HCT116 (cell line): ENCODE measurements around the gene PDK2. TPM values are rescaled to one million over a fixed set of nuclear protein-coding genes. Genes with fewer than 3 reads are reported as not detected.

ENCODE experiments used
- ATAC-seq: fragments of 200-7000 bp; cut with Tn5 transposase; 2 replicates; pipeline ENCODE4 v1.9.1; 2020; ENCODE audit warnings: mild to moderate bottlenecking, moderate library complexity
- BruUV-seq: library from RNA; stranded (reverse); fragments of 400-500 nt; replicated peaks from 2 replicates; lab custom pipeline; 2021; lab: Mats Ljungman, UMichigan
- CTCF ChIA-PET: fragments of 300-600 bp; sonication (Branson Sonifier 250); formaldehyde crosslinking; loops from one replicate; lab custom pipeline; 2021; ENCODE audit warnings: antibody characterized with exemption; lab: Charles Lee
- POLR2A ChIA-PET: fragments of 300-600, 350-600 bp; sonication (Branson Sonifier 250); formaldehyde crosslinking; loops from one replicate; lab custom pipeline; 2021; ENCODE audit warnings: antibody characterized with exemption; lab: Charles Lee
- RAD21 ChIA-PET, 2 experiments: fragments of 300-600 bp; sonication (Branson Sonifier 250); formaldehyde crosslinking; loops; one replicate each; lab custom pipeline; 2023; ENCODE audit warnings: low total read pairs in 2 of 2; ENCODE audit not compliant: uncharacterized antibody in 2 of 2, unreplicated experiment in 2 of 2, low non-redundant PET in 1 of 2; lab: Charles Lee
- DNase-seq: peaks from one replicate; pipeline ENCODE4 v3.0.0-alpha.2; 2010; ENCODE audit warnings: low read depth, low spot score
- H2AFZ ChIP-seq: fragments of 200-600 bp; shearing (Covaris generic), sonication (generic); 2 replicates; pipeline ENCODE4 v1.6.1; 2017; ENCODE audit warnings: low read depth, mixed run types, mixed read lengths, antibody characterized with exemption, low read length; ENCODE audit not compliant: poor library complexity, severe bottlenecking
- H3K27ac ChIP-seq: 2 replicates; pipeline ENCODE4 v1.5.1; 2012; ENCODE audit warnings: low read depth, low read length
- H3K27me3 ChIP-seq: fragments of 200-600 bp; sonication (generic); 2 replicates; pipeline ENCODE4 v1.6.1; 2016; ENCODE audit warnings: mixed run types, low read length, mixed read lengths; ENCODE audit not compliant: insufficient read depth
- H3K36me3 ChIP-seq, 2 experiments: fragments of 200-500 bp in 1 of 2; fragments of 200-600 bp in 1 of 2; sonication (Bioruptor generic) in 1 of 2; sonication (generic) in 1 of 2; 2 replicates each; pipeline versions ENCODE4 v1.5.1 to v1.6.1; 2014 to 2016; ENCODE audit warnings: low read length in 2 of 2, inconsistent platforms in 1 of 2, mixed read lengths in 1 of 2, mixed run types in 1 of 2; ENCODE audit not compliant: insufficient read depth in 2 of 2, control insufficient read depth in 1 of 2
- H3K4me1 ChIP-seq, 2 experiments: fragments of 200-600 bp in 1 of 2; sonication (generic) in 1 of 2; 2 replicates each; pipeline versions ENCODE4 v1.5.1 to v1.6.1; 2012 to 2017; ENCODE audit warnings: low read length in 2 of 2, inconsistent platforms in 1 of 2, mild to moderate bottlenecking in 1 of 2, mixed read lengths in 1 of 2, mixed run types in 1 of 2, moderate library complexity in 1 of 2; ENCODE audit not compliant: insufficient read depth in 2 of 2, control insufficient read depth in 1 of 2
- H3K4me2 ChIP-seq: fragments of 200-600 bp; sonication (generic); 2 replicates; pipeline ENCODE4 v1.6.1; 2017; ENCODE audit warnings: mixed run types, low read length, mixed read lengths
- H3K4me3 ChIP-seq, 2 experiments: fragments of 200-600 bp in 1 of 2; sonication (generic) in 1 of 2; replicated peaks in 1 of 2; 2 replicates each; pipeline ENCODE4 v1.5.1; 2011 to 2016; ENCODE audit warnings: low read length in 2 of 2, control low read depth in 1 of 2, low read depth in 1 of 2, mild to moderate bottlenecking in 1 of 2, mixed read lengths in 1 of 2, mixed run types in 1 of 2
- H3K79me2 ChIP-seq: fragments of 200-600 bp; sonication (generic); 2 replicates; pipeline ENCODE4 v1.6.1; 2017; ENCODE audit warnings: mild to moderate bottlenecking, mixed run types, low read length, moderate library complexity, mixed read lengths; ENCODE audit not compliant: insufficient read depth
- H3K9ac ChIP-seq: fragments of 200-600 bp; sonication (generic); 2 replicates; pipeline ENCODE4 v1.6.1; 2016; ENCODE audit warnings: low read length, mixed read lengths
- H3K9me2 ChIP-seq: fragments of 200-600 bp; sonication (generic), shearing (Covaris generic); 2 replicates; pipeline ENCODE4 v1.6.1; 2017; ENCODE audit warnings: mixed run types, mild to moderate bottlenecking, moderate library complexity; ENCODE audit not compliant: insufficient read depth
- H3K9me3 ChIP-seq, 2 experiments: fragments of 200-500 bp in 1 of 2; fragments of 200-600 bp in 1 of 2; sonication (Bioruptor generic) in 1 of 2; sonication (generic) in 1 of 2; 2 replicates each; pipeline ENCODE4 v1.6.1; 2014 to 2017; ENCODE audit warnings: low read length in 2 of 2, mixed read lengths in 2 of 2, inconsistent platforms in 1 of 2, low read depth in 1 of 2, mild to moderate bottlenecking in 1 of 2, mixed run types in 1 of 2, moderate library complexity in 1 of 2; ENCODE audit not compliant: control insufficient read depth in 1 of 2, insufficient read depth in 1 of 2
- H4K20me1 ChIP-seq: fragments of 200-600 bp; sonication (generic), shearing (Covaris generic); 2 replicates; pipeline ENCODE4 v1.6.1; 2017; ENCODE audit warnings: mixed run types, mild to moderate bottlenecking, moderate library complexity; ENCODE audit not compliant: insufficient read depth
- CBX3 ChIP-seq: IDR thresholded peaks from 2 replicates; pipeline ENCODE4 v1.6.1; 2012; ENCODE audit warnings: low read depth
- EGR1 ChIP-seq: IDR thresholded peaks from 2 replicates; pipeline ENCODE4 v1.6.1; 2012; ENCODE audit warnings: low read depth
- EZH2 ChIP-seq: fragments of 200-600 bp; sonication (generic); IDR thresholded peaks from 2 replicates; pipeline ENCODE4 v1.6.1; 2017; ENCODE audit warnings: antibody characterized with exemption, mixed run types
- EZH2phosphoT487 ChIP-seq: fragments of 200-600 bp; IDR thresholded peaks from 2 replicates; pipeline ENCODE4 v1.6.1; 2018; ENCODE audit warnings: antibody characterized with exemption, borderline replicate concordance
- FOSL1 ChIP-seq: IDR thresholded peaks from 2 replicates; pipeline ENCODE4 v1.6.1; 2012; ENCODE audit warnings: low read depth
- MAX ChIP-seq: IDR thresholded peaks from 2 replicates; pipeline ENCODE4 v1.6.1; 2012
- POLR2AphosphoS5 ChIP-seq: IDR thresholded peaks from 2 replicates; pipeline ENCODE4 v1.6.1; 2011; ENCODE audit warnings: mild to moderate bottlenecking, low read depth, low read length, moderate library complexity
- RAD21 ChIP-seq: IDR thresholded peaks from 2 replicates; pipeline ENCODE4 v1.6.1; 2012; ENCODE audit warnings: low read depth, mild to moderate bottlenecking
- SRF ChIP-seq: IDR thresholded peaks from 2 replicates; pipeline ENCODE4 v1.6.1; 2012; ENCODE audit warnings: low read depth
- intact Hi-C: fragments of 100-400 bp; cut with micrococcal nuclease; formaldehyde crosslinking; loops from 2 replicates; pipeline ENCODE4 v1.10.0; 2022
- total RNA-seq: library from RNA; stranded (reverse); gene quantifications from one replicate; pipeline ENCODE4 v1.2.1, GENCODE V29; 2021; ENCODE audit not compliant: unreplicated experiment
- TF ChIP-seq, protein P1 (sequence below): IDR thresholded peaks from 2 replicates; pipeline ENCODE4 v1.6.1; 2012
- TF ChIP-seq, protein P2 (sequence below): IDR thresholded peaks from 2 replicates; pipeline ENCODE4 v1.6.1; 2011; ENCODE audit warnings: mild to moderate bottlenecking, low read length, moderate library complexity; ENCODE audit not compliant: insufficient replicate concordance; ENCODE audit errors: extremely low read depth

PDK2 gene
- total RNA-seq, 1 experiment from 2014 or later: 39.1 TPM

DNA sequence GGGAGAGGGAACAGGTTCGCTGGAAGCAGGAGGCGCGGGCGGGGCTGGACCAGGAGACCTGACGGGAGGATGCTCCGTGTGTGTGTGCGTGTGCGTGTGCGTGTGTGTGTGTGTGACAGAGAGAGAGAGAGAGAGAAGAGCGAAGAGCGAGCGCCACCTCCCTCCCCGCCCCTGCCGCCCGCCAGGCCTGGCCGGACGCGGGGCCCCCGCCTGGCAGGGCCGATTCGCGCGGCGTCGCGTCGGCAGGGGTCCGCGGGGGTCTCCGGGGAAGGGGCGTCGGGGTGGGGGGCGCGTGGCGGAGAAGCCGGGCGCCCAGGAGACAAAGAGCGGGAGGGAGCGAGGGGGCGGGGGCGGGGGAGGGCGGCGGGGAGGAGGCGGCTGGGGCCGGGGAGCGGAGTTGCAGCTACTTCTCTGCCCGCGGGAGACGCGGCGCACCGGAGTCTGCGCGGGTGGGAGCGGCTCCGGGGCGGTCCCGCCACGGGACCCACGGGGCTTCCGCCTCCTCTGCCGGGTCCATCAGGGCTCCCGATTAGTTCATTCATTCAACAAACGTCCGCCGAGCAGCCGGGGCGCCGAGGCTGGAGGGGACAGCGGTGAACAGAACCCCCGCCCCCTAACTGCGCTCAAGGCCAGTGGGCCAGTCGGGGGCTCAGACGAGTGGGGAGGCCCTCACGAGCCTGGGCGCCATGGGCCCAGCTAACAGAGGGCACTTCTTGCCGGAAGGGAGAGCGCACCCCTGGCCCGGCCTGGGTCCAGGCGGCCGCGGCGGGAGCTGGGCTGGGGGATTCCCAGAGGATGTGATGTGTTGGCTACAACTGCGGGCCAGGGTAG lies 34.8 kb downstream of the PDK2 start, which contains the start of gene SAMD14:
Gene SAMD14, minus strand, starts transcription at position 433 of the 831 bp plus-strand sequence. CDS start 5,201 bp downstream, outside the sequence.
- intact Hi-C loops: no loop called here
- H3K9me3 ChIP-seq: no peaks in the 10 kb centered on the region
- RAD21 ChIA-PET: no interaction called here
- TF ChIP-seq, protein P1, sequence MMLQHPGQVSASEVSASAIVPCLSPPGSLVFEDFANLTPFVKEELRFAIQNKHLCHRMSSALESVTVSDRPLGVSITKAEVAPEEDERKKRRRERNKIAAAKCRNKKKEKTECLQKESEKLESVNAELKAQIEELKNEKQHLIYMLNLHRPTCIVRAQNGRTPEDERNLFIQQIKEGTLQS: no peak
- TF ChIP-seq RAD21 (no peak), FOSL1 (no peak), POLR2AphosphoS5 (no peak), EZH2phosphoT487 (no peak), CBX3 (no peak), EGR1 (no peak), SRF (no peak), EZH2 (no peak), MAX (no peak)
- TF ChIP-seq, protein P2, sequence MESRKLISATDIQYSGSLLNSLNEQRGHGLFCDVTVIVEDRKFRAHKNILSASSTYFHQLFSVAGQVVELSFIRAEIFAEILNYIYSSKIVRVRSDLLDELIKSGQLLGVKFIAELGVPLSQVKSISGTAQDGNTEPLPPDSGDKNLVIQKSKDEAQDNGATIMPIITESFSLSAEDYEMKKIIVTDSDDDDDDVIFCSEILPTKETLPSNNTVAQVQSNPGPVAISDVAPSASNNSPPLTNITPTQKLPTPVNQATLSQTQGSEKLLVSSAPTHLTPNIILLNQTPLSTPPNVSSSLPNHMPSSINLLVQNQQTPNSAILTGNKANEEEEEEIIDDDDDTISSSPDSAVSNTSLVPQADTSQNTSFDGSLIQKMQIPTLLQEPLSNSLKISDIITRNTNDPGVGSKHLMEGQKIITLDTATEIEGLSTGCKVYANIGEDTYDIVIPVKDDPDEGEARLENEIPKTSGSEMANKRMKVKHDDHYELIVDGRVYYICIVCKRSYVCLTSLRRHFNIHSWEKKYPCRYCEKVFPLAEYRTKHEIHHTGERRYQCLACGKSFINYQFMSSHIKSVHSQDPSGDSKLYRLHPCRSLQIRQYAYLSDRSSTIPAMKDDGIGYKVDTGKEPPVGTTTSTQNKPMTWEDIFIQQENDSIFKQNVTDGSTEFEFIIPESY: no peak
- TF ChIP-seq, all 23 proteins: peak for 0
- DNase-seq (no peak), ATAC-seq (no peak)
- Histone ChIP-seq H3K36me3 (peaks cover 7 to 12% of the 10 kb centered on the region in 2 experiments; a peak in 3 of 4 replicates), H3K4me2 (no peak within 1 kb of the TSS), H3K4me1 (peaks cover 16 to 32% of the 10 kb centered on the region in 2 experiments), H3K9ac (no peak within 1 kb of the TSS), H4K20me1 (no peaks in the 10 kb centered on the region), H3K27ac (no peak within 1 kb of the TSS), H3K4me3 (no peak within 1 kb of the TSS), H3K79me2 (no peaks in the 10 kb centered on the region), H3K27me3 (no peaks in the 10 kb centered on the region), H2AFZ (no peak within 1 kb of the TSS), H3K9me2 (no peaks in the 10 kb centered on the region)
- CTCF ChIA-PET: no interaction called here
- POLR2A ChIA-PET: no interaction called here
- no TSS peak for BruUV-seq
